ENCODE results near the gene NRXN3. TPM values are rescaled to one million over a fixed set of nuclear protein-coding genes. Genes with fewer than 3 reads are reported as not detected.

The NRXN3 gene
- total RNA-seq, 1 experiment from 2014 or later: not detected

- ChIA-PET CTCF (no interaction called here), POLR2A (ENCODE audit: unreplicated experiment) (interaction anchor here (0.7 kb wide), 1 partner anchor 178 kb away, joined by 3 read pairs; no protein-coding TSS in a partner anchor)
- Histone ChIP-seq H3K9me3 (ENCODE audit: insufficient read depth, low read depth) (no peaks in the 10 kb centered on the region), H4K20me1 (ENCODE audit: insufficient read depth) (no peaks in the 10 kb centered on the region), H3K79me2 (ENCODE audit: low read depth) (no peaks in the 10 kb centered on the region), H3K9me2 (ENCODE audit: insufficient read depth) (no peaks in the 10 kb centered on the region), H3K4me1 (replicated peaks; ENCODE audit: insufficient read depth) (no peaks in the 10 kb centered on the region), H3K4me2 (no peak overlapping the region), H3K27ac (no peak overlapping the region), H3K36me3 (ENCODE audit: low read depth) (no peaks in the 10 kb centered on the region), H3F3A (ENCODE audit: insufficient read depth, low read depth) (no peaks in the 10 kb centered on the region), H2AFZ (no peak overlapping the region), H3K27me3 (ENCODE audit: insufficient read depth, low read depth) (peaks cover 24% of the 10 kb centered on the region), H3K4me3 (no peak overlapping the region)
- TF ChIP-seq CTCF (conservative IDR thresholded peaks at IDR 0.05): no peak
- TF ChIP-seq EZH2 (IDR thresholded peaks at IDR 0.05; ENCODE audit: low read depth): no peak
- intact Hi-C loops (cut with micrococcal nuclease; ENCODE audit: unreplicated experiment): no loop called here
- BruUV-seq (replicated peaks): no TSS peak
- DNase-seq: no peak
These were observed 171.7 kb downstream of the NRXN3 start for GRCh38 chr14:78341827-78342389.

GRCh38 chr14:78342879-78343278 is 172.7 kb downstream of the NRXN3 start:
- intact Hi-C loops (cut with micrococcal nuclease; ENCODE audit: unreplicated experiment): no loop called here
- Histone ChIP-seq H2AFZ (no peak overlapping the region), H3K4me1 (replicated peaks; ENCODE audit: insufficient read depth) (no peaks in the 10 kb centered on the region), H3K36me3 (ENCODE audit: low read depth) (no peaks in the 10 kb centered on the region), H3K4me3 (no peak overlapping the region), H3K4me2 (no peak overlapping the region), H4K20me1 (ENCODE audit: insufficient read depth) (no peaks in the 10 kb centered on the region), H3K79me2 (ENCODE audit: low read depth) (no peaks in the 10 kb centered on the region), H3K9me3 (ENCODE audit: insufficient read depth, low read depth) (no peaks in the 10 kb centered on the region), H3K27me3 (ENCODE audit: insufficient read depth, low read depth) (peaks cover 34% of the 10 kb centered on the region), H3F3A (ENCODE audit: insufficient read depth, low read depth) (no peaks in the 10 kb centered on the region), H3K27ac (no peak overlapping the region), H3K9me2 (ENCODE audit: insufficient read depth) (no peaks in the 10 kb centered on the region)
- CTCF ChIA-PET: no interaction called here
- TF ChIP-seq CTCF (conservative IDR thresholded peaks at IDR 0.05) (no peak), EZH2 (IDR thresholded peaks at IDR 0.05; ENCODE audit: low read depth) (no peak)
- POLR2A ChIA-PET (ENCODE audit: unreplicated experiment): interaction anchor here (0.7 kb wide), 1 partner anchor 177 kb away, joined by 3 read pairs; no protein-coding TSS in a partner anchor
- DNase-seq: no peak
- BruUV-seq (replicated peaks): no TSS peak

- Histone ChIP-seq H3K4me1 (replicated peaks; ENCODE audit: insufficient read depth) (no peaks in the 10 kb centered on the region), H3K9me2 (ENCODE audit: insufficient read depth) (no peaks in the 10 kb centered on the region), H3K27ac (no peak overlapping the region), H4K20me1 (ENCODE audit: insufficient read depth) (no peaks in the 10 kb centered on the region), H3K4me3 (no peak overlapping the region), H3F3A (ENCODE audit: insufficient read depth, low read depth) (no peaks in the 10 kb centered on the region), H3K79me2 (ENCODE audit: low read depth) (no peaks in the 10 kb centered on the region), H3K36me3 (ENCODE audit: low read depth) (no peaks in the 10 kb centered on the region), H3K4me2 (no peak overlapping the region), H2AFZ (no peak overlapping the region), H3K27me3 (ENCODE audit: insufficient read depth, low read depth) (peaks cover 48% of the 10 kb centered on the region), H3K9me3 (ENCODE audit: insufficient read depth, low read depth) (no peaks in the 10 kb centered on the region)
- intact Hi-C loops (cut with micrococcal nuclease; ENCODE audit: unreplicated experiment): no loop called here
- DNase-seq: no peak
- ChIA-PET CTCF (no interaction called here), POLR2A (ENCODE audit: unreplicated experiment) (no interaction called here)
- TF ChIP-seq CTCF (conservative IDR thresholded peaks at IDR 0.05) (no peak), EZH2 (IDR thresholded peaks at IDR 0.05; ENCODE audit: low read depth) (no peak)
- BruUV-seq (replicated peaks): no TSS peak
These were observed 174.1 kb downstream of the NRXN3 start for GRCh38 chr14:78344290-78344689.

Measured in PC-9 (cell line).